Brain microvascular endothelial cell (primary cell): ENCODE data around the gene CHIA.
A peak's percentile ranks its signal among the peaks of the same experiment; 100 is the strongest.
"Not testable (repeated sequence)": the region's sequence is repeated elsewhere in the genome, so short reads cannot be mapped to it uniquely, and the experiment has no call there.

Experiments
- DNase-seq: peaks from one replicate; pipeline ENCODE4 v3.0.0-alpha.2; 2020
- H3K27ac ChIP-seq: fragments of 250-450 bp; sonication (Bioruptor Pico); 2 replicates; pipeline ENCODE4 v1.5.1; 2020; ENCODE audit warnings: mild to moderate bottlenecking, moderate library complexity
- H3K27me3 ChIP-seq: fragments of 250-450 bp; sonication (Bioruptor Pico); replicated peaks from 2 replicates; pipeline ENCODE4 v1.5.1; 2020; ENCODE audit warnings: mild to moderate bottlenecking
- H3K36me3 ChIP-seq: fragments of 250-450 bp; sonication (Bioruptor Pico); replicated peaks from 2 replicates; pipeline ENCODE4 v1.5.1; 2020; ENCODE audit warnings: mild to moderate bottlenecking
- H3K4me3 ChIP-seq: 2 replicates; pipeline ENCODE4 v1.5.1; 2011; ENCODE audit warnings: low read depth, mild to moderate bottlenecking, control low read depth, low read length, moderate library complexity
- CTCF ChIP-seq: IDR thresholded peaks from 2 replicates; pipeline ENCODE4 v1.5.1; 2011; ENCODE audit warnings: low read depth, mild to moderate bottlenecking, moderate library complexity, low read length, control low read depth, inconsistent platforms; ENCODE audit errors: missing control alignments
- in situ Hi-C: cut with HindIII; loops from 2 replicates; pipeline ENCODE4 v1.10.0; 2017; ENCODE audit warnings: low sequenced_read_pairs, low pct_ligation_motif_present

Gene CHIA

DNA sequence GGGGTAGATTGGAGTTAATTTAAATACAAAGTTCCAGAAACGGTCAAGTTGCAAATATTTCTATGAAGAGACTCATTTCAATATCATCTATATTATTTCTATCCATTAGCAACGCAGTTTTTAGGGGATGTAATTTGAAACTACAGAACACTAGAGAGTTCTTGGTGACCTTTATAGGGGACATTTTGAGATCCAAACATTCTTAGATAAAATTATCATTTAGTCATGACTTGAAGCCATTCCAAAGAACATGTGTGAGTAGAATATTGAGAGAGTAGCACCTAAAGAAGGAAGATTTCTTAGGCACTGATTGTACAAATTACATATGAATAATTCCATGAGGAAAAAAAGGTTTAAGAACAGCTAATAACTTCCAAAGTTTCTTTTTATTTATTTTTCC lies 19.0 kb downstream of the CHIA start:
- Histone ChIP-seq H3K4me3 (no peak overlapping the region), H3K27me3 (no peaks in the 10 kb centered on the region), H3K27ac (no peak overlapping the region), H3K36me3 (no peaks in the 10 kb centered on the region)
- no peak for TF ChIP-seq CTCF
- DNase-seq: no peak
- in situ Hi-C loops: no loop called here

GRCh38 chr1:111318523-111318922 lies 27.9 kb downstream of the CHIA start:
- no peaks in the 10 kb centered on the region for H3K27me3 ChIP-seq
- DNase-seq: no peak
- no peak overlapping the region for H3K4me3 ChIP-seq
- no peak for TF ChIP-seq CTCF
- in situ Hi-C loops: no loop called here
- H3K27ac ChIP-seq: no peak overlapping the region
- H3K36me3 ChIP-seq: no peaks in the 10 kb centered on the region

- DNase-seq: no peak
- no peak for TF ChIP-seq CTCF
- in situ Hi-C loops: no loop called here
- Histone ChIP-seq H3K27ac (no peak overlapping the region), H3K27me3 (no peaks in the 10 kb centered on the region), H3K4me3 (no peak overlapping the region), H3K36me3 (no peaks in the 10 kb centered on the region)
Measured at GRCh38 chr1:111320066-111320879, 29.6 kb downstream of the CHIA start.

- in situ Hi-C loops: no loop called here
- no peaks in the 10 kb centered on the region for H3K36me3 ChIP-seq
- H3K27ac ChIP-seq: no peak overlapping the region
- DNase-seq: no peak
- no peak overlapping the region for H3K4me3 ChIP-seq
- H3K27me3 ChIP-seq: no peaks in the 10 kb centered on the region
- TF ChIP-seq CTCF: no peak
Measured at GRCh38 chr1:111323231-111323630, 32.6 kb downstream of the CHIA start.

DNA sequence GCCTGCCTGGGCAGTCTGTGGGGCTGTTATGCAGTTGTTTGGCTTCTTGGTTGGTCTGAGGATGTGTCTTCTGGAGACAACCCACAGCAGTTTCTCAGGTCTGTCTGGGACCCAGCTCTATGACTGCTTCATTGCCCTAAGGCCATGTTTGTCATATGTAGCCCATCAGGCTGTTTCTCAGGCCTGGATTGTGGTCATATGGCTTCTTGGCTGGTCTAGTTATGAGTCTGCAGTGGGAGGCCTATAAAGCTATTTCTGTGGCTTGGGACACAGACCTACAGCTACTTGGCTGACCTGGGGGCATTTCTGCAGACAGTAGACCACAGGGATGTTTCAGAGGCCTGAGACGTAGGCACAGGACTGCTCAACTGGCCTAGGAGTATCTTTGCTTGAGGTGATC lies 41.5 kb downstream of the CHIA start:
- DNase-seq: no peak
- TF ChIP-seq CTCF: no peak
- H3K4me3 ChIP-seq: no peak overlapping the region
- in situ Hi-C loops: no loop called here
- H3K27me3 ChIP-seq: no peaks in the 10 kb centered on the region
- no peaks in the 10 kb centered on the region for H3K36me3 ChIP-seq
- no peak overlapping the region for H3K27ac ChIP-seq

- peak; percentile 34 for DNase-seq
- peak; percentile 72 for TF ChIP-seq CTCF
- in situ Hi-C loops: no loop called here
- Histone ChIP-seq H3K27ac (no peak overlapping the region), H3K4me3 (no peak overlapping the region), H3K27me3 (no peaks in the 10 kb centered on the region), H3K36me3 (no peaks in the 10 kb centered on the region)
Measured at GRCh38 chr1:111334169-111334568, 43.5 kb downstream of the CHIA start.

DNA sequence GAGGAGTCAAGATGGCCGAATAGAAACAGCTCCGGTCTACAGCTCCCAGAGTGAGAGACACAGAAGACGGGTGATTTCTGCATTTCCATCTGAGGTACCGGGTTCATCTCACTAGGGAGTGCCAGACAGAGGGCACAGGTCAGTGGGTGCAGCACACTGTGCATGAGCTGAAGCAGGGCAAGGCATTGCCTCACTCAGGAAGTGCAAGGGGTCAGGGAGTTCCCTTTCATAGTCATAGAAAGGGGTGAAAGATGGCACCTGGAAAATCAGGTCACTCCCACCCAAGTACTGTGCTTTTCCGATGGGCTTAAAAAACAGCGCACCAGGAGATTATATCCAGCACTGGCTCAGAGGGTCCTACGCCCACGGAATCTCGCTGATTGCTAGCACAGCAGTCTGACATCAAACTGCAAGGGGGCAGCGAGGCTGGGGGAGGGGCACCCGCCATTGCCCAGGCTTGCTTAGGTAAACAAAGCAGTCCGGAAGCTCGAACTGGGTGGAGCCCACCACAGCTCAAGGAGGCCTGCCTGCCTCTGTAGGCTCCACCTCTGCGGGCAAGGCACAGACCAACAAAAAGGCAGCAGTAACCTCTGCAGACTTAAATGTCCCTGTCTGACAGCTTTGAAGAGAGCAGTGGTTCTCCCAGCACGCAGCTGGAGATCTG lies 44.7 kb downstream of the CHIA start:
- H3K36me3 ChIP-seq, H3K27me3 ChIP-seq, H3K4me3 ChIP-seq, DNase-seq, in situ Hi-C loops, H3K27ac ChIP-seq: not testable (repeated sequence)

GRCh38 chr1:111338849-111339248 lies 48.2 kb downstream of the CHIA start:
- H3K36me3 ChIP-seq, H3K27me3 ChIP-seq, DNase-seq, in situ Hi-C loops, H3K4me3 ChIP-seq, H3K27ac ChIP-seq: not testable (repeated sequence)
